HG03457 (cell line): ENCODE measurements around the gene SAMSN1.
"Not testable (repeated sequence)": the region's sequence is repeated elsewhere in the genome, so short reads cannot be mapped to it uniquely, and the experiment has no call there.

Experiments
- ATAC-seq: cut with Tn5 transposase; IDR thresholded peaks from one replicate; pipeline ENCODE4 v1.9.1; 2021; ENCODE audit warnings: moderate number of reproducible peaks; ENCODE audit not compliant: unreplicated experiment

The SAMSN1 gene

GRCh38 chr21:14531757-14532316 lies 14.3 kb downstream of the SAMSN1 start:
- ATAC-seq, result no peak

- no peak for ATAC-seq
Measured at GRCh38 chr21:14530592-14530991, 15.5 kb downstream of the SAMSN1 start.

GRCh38 chr21:14528815-14529214 lies 17.3 kb downstream of the SAMSN1 start:
- no peak for ATAC-seq

GRCh38 chr21:14527696-14528652 lies 18.1 kb downstream of the SAMSN1 start:
- ATAC-seq, result no peak

GRCh38 chr21:14526836-14527695 lies 19.0 kb downstream of the SAMSN1 start:
- ATAC-seq, result no peak

GRCh38 chr21:14526199-14526598 lies 19.9 kb downstream of the SAMSN1 start:
- ATAC-seq, result no peak

GRCh38 chr21:14523234-14523633 lies 22.9 kb downstream of the SAMSN1 start:
- ATAC-seq, result peak; percentile 78

GRCh38 chr21:14522736-14523135 lies 23.4 kb downstream of the SAMSN1 start:
- ATAC-seq, result no peak

- ATAC-seq, result no peak
Measured at GRCh38 chr21:14520535-14520934, 25.6 kb downstream of the SAMSN1 start.

GRCh38 chr21:14519000-14519399 lies 27.1 kb downstream of the SAMSN1 start:
- ATAC-seq, result no peak

- ATAC-seq, result no peak
Measured at GRCh38 chr21:14513804-14514203, 32.3 kb downstream of the SAMSN1 start.

- not testable (repeated sequence) for ATAC-seq
Measured at GRCh38 chr21:14506859-14507457, 39.2 kb downstream of the SAMSN1 start.

- no peak for ATAC-seq
Measured at GRCh38 chr21:14500873-14501272, 45.2 kb downstream of the SAMSN1 start.

GRCh38 chr21:14499316-14499715 lies 46.8 kb downstream of the SAMSN1 start:
- ATAC-seq, result no peak

GRCh38 chr21:14497825-14498224 lies 48.3 kb downstream of the SAMSN1 start:
- ATAC-seq, result no peak

GRCh38 chr21:14495075-14495474 lies 51.0 kb downstream of the SAMSN1 start:
- no peak for ATAC-seq

- not testable (repeated sequence) for ATAC-seq
Measured at GRCh38 chr21:14494181-14494580, 51.9 kb downstream of the SAMSN1 start.

- ATAC-seq, result no peak
Measured at GRCh38 chr21:14493731-14494130, 52.4 kb downstream of the SAMSN1 start.

GRCh38 chr21:14492931-14493330 lies 53.2 kb downstream of the SAMSN1 start:
- ATAC-seq, result no peak

GRCh38 chr21:14491269-14491681 lies 54.8 kb downstream of the SAMSN1 start:
- ATAC-seq, result no peak

GRCh38 chr21:14488672-14489204 lies 57.4 kb downstream of the SAMSN1 start:
- no peak for ATAC-seq
